ENCODE data around the gene PICALM.
A peak's percentile ranks its signal among the peaks of the same experiment; 100 is the strongest.

Gene PICALM

GRCh38 chr11:86068951-86069407 lies at the start of gene PICALM:
PICALM (minus strand) TSS chr11:86069084; CDS start chr11:86068780, 304 bp downstream.
- TF ChIP-seq ZC3H10 (CRISPR knock-in tag; IDR thresholded peaks at IDR 0.05): no peak
- no peak for TF ChIP-seq ESRRG (CRISPR knock-in tag; IDR thresholded peaks at IDR 0.05)
- no peak for TF ChIP-seq PATZ1 (CRISPR knock-in tag; IDR thresholded peaks at IDR 0.05; ENCODE audit: borderline replicate concordance)
- TF ChIP-seq GLIS3 (CRISPR knock-in tag; IDR thresholded peaks at IDR 0.05): no peak
- peak; percentile 79; the same call in 1 of the 2 replicates for TF ChIP-seq ZNF565 (CRISPR knock-in tag; conservative IDR thresholded peaks at IDR 0.05; ENCODE audit: low read depth)
- TF ChIP-seq ISL1 (CRISPR knock-in tag; IDR thresholded peaks at IDR 0.05): no peak
- TF ChIP-seq OSR1 (CRISPR knock-in tag; IDR thresholded peaks at IDR 0.05): no peak
- no peak for TF ChIP-seq PPARA (CRISPR knock-in tag; IDR thresholded peaks at IDR 0.05; ENCODE audit: borderline replicate concordance)
- no peak for TF ChIP-seq SNAI2 (CRISPR knock-in tag; IDR thresholded peaks at IDR 0.05)
- no peak for TF ChIP-seq CREB5 (CRISPR knock-in tag; IDR thresholded peaks at IDR 0.05; ENCODE audit: low read depth)
- no peak for TF ChIP-seq ARNTL (CRISPR knock-in tag; IDR thresholded peaks at IDR 0.05; ENCODE audit: borderline replicate concordance, low read depth)
- TF ChIP-seq CSDC2 (CRISPR knock-in tag; IDR thresholded peaks at IDR 0.05): peak; percentile 53; the same call in 1 of the 2 replicates
- peak; percentile 46; the same call in 1 of the 2 replicates for TF ChIP-seq ZFP3 (CRISPR knock-in tag; IDR thresholded peaks at IDR 0.05)
- no peak for TF ChIP-seq CSRNP3 (CRISPR knock-in tag; IDR thresholded peaks at IDR 0.05)
- no peak for TF ChIP-seq ZNF70 (CRISPR knock-in tag; IDR thresholded peaks at IDR 0.05)
- TF ChIP-seq POU6F1 (CRISPR knock-in tag; IDR thresholded peaks at IDR 0.05; ENCODE audit: borderline replicate concordance, low read depth): 0 out of 2 replicates have a peak, but pooled peaks have one; percentile 12
- no peak for TF ChIP-seq ZNF8 (CRISPR knock-in tag; IDR thresholded peaks at IDR 0.05)
- TF ChIP-seq TSHZ2 (CRISPR knock-in tag; IDR thresholded peaks at IDR 0.05): no peak
- no peak for TF ChIP-seq RARB (CRISPR knock-in tag; IDR thresholded peaks at IDR 0.05)
- no peak for TF ChIP-seq TCF4 (CRISPR knock-in tag; IDR thresholded peaks at IDR 0.05; ENCODE audit: borderline replicate concordance)
- no peak for TF ChIP-seq ZFP30 (CRISPR knock-in tag; IDR thresholded peaks at IDR 0.05)
- no peak for TF ChIP-seq TOX (CRISPR knock-in tag; IDR thresholded peaks at IDR 0.05; ENCODE audit: borderline replicate concordance)
- TF ChIP-seq BACH2 (CRISPR knock-in tag; IDR thresholded peaks at IDR 0.05; ENCODE audit: borderline replicate concordance): no peak
- peak; percentile 85 for ATAC-seq

GRCh38 chr11:86118253-86118652 lies 49.4 kb upstream of the PICALM start:
- no peak for ATAC-seq
- no peak for TF ChIP-seq RARB (CRISPR knock-in tag; IDR thresholded peaks at IDR 0.05)
- no peak for TF ChIP-seq ZFP30 (CRISPR knock-in tag; IDR thresholded peaks at IDR 0.05)
- TF ChIP-seq CSRNP3 (CRISPR knock-in tag; IDR thresholded peaks at IDR 0.05): no peak
- no peak for TF ChIP-seq TSHZ2 (CRISPR knock-in tag; IDR thresholded peaks at IDR 0.05)
- TF ChIP-seq TOX (CRISPR knock-in tag; IDR thresholded peaks at IDR 0.05; ENCODE audit: borderline replicate concordance): no peak
- no peak for TF ChIP-seq CSDC2 (CRISPR knock-in tag; IDR thresholded peaks at IDR 0.05)
- TF ChIP-seq BACH2 (CRISPR knock-in tag; IDR thresholded peaks at IDR 0.05; ENCODE audit: borderline replicate concordance): no peak
- TF ChIP-seq ARNTL (CRISPR knock-in tag; IDR thresholded peaks at IDR 0.05; ENCODE audit: borderline replicate concordance, low read depth): no peak
- TF ChIP-seq OSR1 (CRISPR knock-in tag; IDR thresholded peaks at IDR 0.05): no peak
- TF ChIP-seq ZNF565 (CRISPR knock-in tag; conservative IDR thresholded peaks at IDR 0.05; ENCODE audit: low read depth): no peak
- no peak for TF ChIP-seq PATZ1 (CRISPR knock-in tag; IDR thresholded peaks at IDR 0.05; ENCODE audit: borderline replicate concordance)
- no peak for TF ChIP-seq GLIS3 (CRISPR knock-in tag; IDR thresholded peaks at IDR 0.05)
- TF ChIP-seq ZFP3 (CRISPR knock-in tag; IDR thresholded peaks at IDR 0.05): no peak
- TF ChIP-seq ISL1 (CRISPR knock-in tag; IDR thresholded peaks at IDR 0.05): no peak

All from SK-N-SH treated with all-trans-retinoic acid at 6 μM for 48 hours (cell line).